VCaP (cell line): ENCODE data around the gene EEF2K.

Source experiments
- H3K27ac ChIP-seq: fragments of 450-650 bp; 2 replicates; pipeline ENCODE4 v1.5.1; 2017
- TF ChIP-seq, protein P1 (sequence below): fragments of 450-650 bp; conservative IDR thresholded peaks from 2 replicates; pipeline ENCODE4 v1.5.1; 2017; ENCODE audit warnings: mild to moderate bottlenecking, moderate library complexity

Gene EEF2K

GRCh38 chr16:22206013-22206841 lies at the start of gene EEF2K:
TSS of gene EEF2K (plus strand) at chr16:22206278. CDS start at chr16:22225730, 19,452 bp downstream.
- TF ChIP-seq, protein P1, sequence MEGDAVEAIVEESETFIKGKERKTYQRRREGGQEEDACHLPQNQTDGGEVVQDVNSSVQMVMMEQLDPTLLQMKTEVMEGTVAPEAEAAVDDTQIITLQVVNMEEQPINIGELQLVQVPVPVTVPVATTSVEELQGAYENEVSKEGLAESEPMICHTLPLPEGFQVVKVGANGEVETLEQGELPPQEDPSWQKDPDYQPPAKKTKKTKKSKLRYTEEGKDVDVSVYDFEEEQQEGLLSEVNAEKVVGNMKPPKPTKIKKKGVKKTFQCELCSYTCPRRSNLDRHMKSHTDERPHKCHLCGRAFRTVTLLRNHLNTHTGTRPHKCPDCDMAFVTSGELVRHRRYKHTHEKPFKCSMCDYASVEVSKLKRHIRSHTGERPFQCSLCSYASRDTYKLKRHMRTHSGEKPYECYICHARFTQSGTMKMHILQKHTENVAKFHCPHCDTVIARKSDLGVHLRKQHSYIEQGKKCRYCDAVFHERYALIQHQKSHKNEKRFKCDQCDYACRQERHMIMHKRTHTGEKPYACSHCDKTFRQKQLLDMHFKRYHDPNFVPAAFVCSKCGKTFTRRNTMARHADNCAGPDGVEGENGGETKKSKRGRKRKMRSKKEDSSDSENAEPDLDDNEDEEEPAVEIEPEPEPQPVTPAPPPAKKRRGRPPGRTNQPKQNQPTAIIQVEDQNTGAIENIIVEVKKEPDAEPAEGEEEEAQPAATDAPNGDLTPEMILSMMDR: peak; percentile 77
- H3K27ac ChIP-seq: peak within 1 kb of the TSS; percentile 85

DNA sequence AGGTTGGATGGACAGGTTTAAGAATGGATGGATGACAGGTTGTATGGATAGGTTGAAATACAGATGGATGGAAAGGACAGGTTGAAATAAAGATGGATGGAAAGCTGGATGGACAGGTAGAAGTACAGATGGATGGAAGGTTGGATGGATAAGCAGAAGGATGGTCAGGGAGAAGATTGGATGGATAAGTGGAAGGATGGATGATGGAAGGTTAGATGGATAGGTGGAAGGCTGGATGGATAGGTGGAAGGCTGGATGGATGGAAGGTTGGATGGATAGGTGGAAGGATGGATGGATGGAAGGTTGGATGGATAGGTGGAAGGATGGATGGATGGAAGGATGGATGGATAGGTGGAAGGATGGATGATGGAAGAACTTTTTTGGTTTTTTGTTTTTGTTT lies 44.7 kb upstream of the EEF2K start:
- TF ChIP-seq, protein P1: no peak
- H3K27ac ChIP-seq: no peak overlapping the region

DNA sequence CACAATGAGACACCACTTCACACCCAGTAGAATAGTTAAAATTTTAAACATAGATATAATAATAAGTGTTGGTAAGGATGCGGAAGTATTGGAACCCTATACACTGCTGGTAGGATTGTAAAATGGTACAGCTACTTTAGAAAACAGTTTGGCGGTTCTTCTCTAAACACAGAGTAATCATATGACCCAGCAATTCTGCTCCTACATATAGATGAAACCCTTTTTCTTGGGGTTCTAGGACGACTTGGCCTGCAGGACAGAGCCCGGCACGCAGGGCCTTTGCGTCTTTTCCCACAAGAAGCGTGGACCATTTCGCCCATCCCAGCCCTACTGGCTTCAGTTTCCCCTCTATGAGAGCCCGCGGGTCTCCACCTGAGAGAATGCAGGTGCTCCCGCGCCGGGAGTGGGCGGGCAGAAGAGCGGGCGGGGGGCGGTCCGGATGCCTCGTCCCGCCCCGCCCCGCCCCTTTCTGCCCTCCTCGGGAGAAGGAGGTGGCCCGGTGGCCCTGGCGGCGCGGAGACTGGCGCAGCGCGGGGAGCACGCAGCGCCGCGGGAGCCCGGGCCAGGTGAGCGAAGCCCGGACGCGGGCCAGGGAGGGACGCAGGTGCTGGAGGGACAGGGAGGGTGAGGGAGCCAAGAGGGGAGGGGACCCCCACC lies 44.0 kb upstream of the EEF2K start, which contains the start of gene SDR42E2:
Gene SDR42E2 (plus strand): TSS at position 508 of the 657 bp plus-strand sequence. CDS start 3,077 bp downstream, outside the sequence.
- TF ChIP-seq, protein P1: no peak
- no peak within 1 kb of the TSS for H3K27ac ChIP-seq

DNA sequence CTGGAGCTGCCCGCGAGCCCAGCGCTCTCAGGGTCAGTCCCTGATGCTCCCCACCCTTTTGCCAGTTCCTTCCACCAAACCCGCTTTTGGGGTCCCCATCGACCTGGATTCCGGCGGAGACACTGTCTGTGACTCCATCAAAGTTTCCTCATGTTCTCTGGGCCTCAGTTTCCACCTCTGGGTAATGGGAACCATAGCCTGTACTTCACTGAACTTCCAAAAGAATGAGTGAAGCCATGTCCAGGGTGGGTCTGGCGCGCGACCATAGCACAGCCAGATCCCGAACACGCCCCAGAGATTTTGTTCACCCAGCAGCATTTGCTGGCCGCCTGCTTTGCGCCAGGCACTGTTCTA lies 43.4 kb upstream of the EEF2K start:
- TF ChIP-seq, protein P1: no peak

GRCh38 chr16:22163806-22164205 lies 42.3 kb upstream of the EEF2K start:
- TF ChIP-seq, protein P1: no peak
- no peak overlapping the region for H3K27ac ChIP-seq

More for the DNA sequence above, 43.4 kb upstream of the EEF2K start:
- H3K27ac ChIP-seq: no peak overlapping the region

DNA sequence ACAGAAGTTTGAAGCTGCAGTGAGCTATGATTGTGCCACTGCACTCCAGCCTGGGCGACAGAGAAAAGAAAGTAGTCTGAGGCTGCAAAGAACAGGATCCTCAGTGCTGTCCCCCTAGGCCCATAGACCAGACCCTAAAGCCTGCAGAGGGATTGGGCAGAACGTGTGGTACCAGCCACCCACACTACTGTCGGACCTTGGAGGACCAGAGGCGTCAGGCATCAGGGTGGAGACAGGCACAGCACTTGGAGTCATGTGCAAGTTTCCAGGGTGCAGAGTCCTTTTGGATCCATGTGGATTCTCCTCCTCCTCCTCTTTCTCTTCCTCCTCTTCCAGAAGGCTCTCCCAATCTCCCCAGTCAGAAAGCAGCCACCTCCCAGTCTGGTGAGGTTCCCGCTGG lies 41.6 kb upstream of the EEF2K start:
- H3K27ac ChIP-seq: no peak overlapping the region
- TF ChIP-seq, protein P1: no peak

GRCh38 chr16:22165508-22166285 lies 40.4 kb upstream of the EEF2K start:
- H3K27ac ChIP-seq: no peak overlapping the region
- TF ChIP-seq, protein P1: no peak
